ENCODE results near the gene CA10.

CA10 gene

GRCh38 chr17:51947160-51947735 lies 211.3 kb downstream of the CA10 start:
- no peak for DNase-seq (ENCODE audit: low spot score)

GRCh38 chr17:51946311-51946710 lies 212.2 kb downstream of the CA10 start:
- DNase-seq (ENCODE audit: low spot score): no peak

- DNase-seq (ENCODE audit: low spot score): no peak
Measured at GRCh38 chr17:51941272-51941671, 217.2 kb downstream of the CA10 start.

- DNase-seq (ENCODE audit: low spot score): no peak
Measured at GRCh38 chr17:51937264-51937663, 221.2 kb downstream of the CA10 start.

- no peak for DNase-seq (ENCODE audit: low spot score)
Measured at GRCh38 chr17:51935477-51935876, 223.0 kb downstream of the CA10 start.

- DNase-seq (ENCODE audit: low spot score): no peak
Measured at GRCh38 chr17:51933647-51934046, 224.9 kb downstream of the CA10 start.

- no peak for DNase-seq (ENCODE audit: low spot score)
Measured at GRCh38 chr17:51926448-51926847, 232.1 kb downstream of the CA10 start.

GRCh38 chr17:51921500-51921899 lies 237.0 kb downstream of the CA10 start:
- no peak for DNase-seq (ENCODE audit: low spot score)

- DNase-seq (ENCODE audit: low spot score): no peak
Measured at GRCh38 chr17:51914577-51914976, 243.9 kb downstream of the CA10 start.

- no peak for DNase-seq (ENCODE audit: low spot score)
Measured at GRCh38 chr17:51913491-51914205, 244.9 kb downstream of the CA10 start.

- no peak for DNase-seq (ENCODE audit: low spot score)
Measured at GRCh38 chr17:51912939-51913338, 245.6 kb downstream of the CA10 start.

GRCh38 chr17:51911237-51911636 lies 247.3 kb downstream of the CA10 start:
- DNase-seq (ENCODE audit: low spot score): no peak

GRCh38 chr17:51909971-51910370 lies 248.5 kb downstream of the CA10 start:
- DNase-seq (ENCODE audit: low spot score): peak; percentile 69

GRCh38 chr17:51908841-51909537 lies 249.5 kb downstream of the CA10 start:
- DNase-seq (ENCODE audit: low spot score): no peak

- DNase-seq (ENCODE audit: low spot score): no peak
Measured at GRCh38 chr17:51907041-51907440, 251.5 kb downstream of the CA10 start.

- DNase-seq (ENCODE audit: low spot score): no peak
Measured at GRCh38 chr17:51904379-51904778, 254.1 kb downstream of the CA10 start.

- DNase-seq (ENCODE audit: low spot score): no peak
Measured at GRCh38 chr17:51901242-51901641, 257.3 kb downstream of the CA10 start.

GRCh38 chr17:51891936-51892335 lies 266.6 kb downstream of the CA10 start:
- no peak for DNase-seq (ENCODE audit: low spot score)

GRCh38 chr17:51890710-51891109 lies 267.8 kb downstream of the CA10 start:
- no peak for DNase-seq (ENCODE audit: low spot score)

- DNase-seq (ENCODE audit: low spot score): no peak
Measured at GRCh38 chr17:51888816-51889215, 269.7 kb downstream of the CA10 start.

- no peak for DNase-seq (ENCODE audit: low spot score)
Measured at GRCh38 chr17:51876986-51877385, 281.5 kb downstream of the CA10 start.

- no peak for DNase-seq (ENCODE audit: low spot score)
Measured at GRCh38 chr17:51873302-51873701, 285.2 kb downstream of the CA10 start.

- DNase-seq (ENCODE audit: low spot score): no peak
Measured at GRCh38 chr17:51869387-51869786, 289.1 kb downstream of the CA10 start.

Measured in D341Med (cell line).